Neuron (in vitro differentiated cells): ENCODE data around the gene ALDH9A1.
A peak's percentile ranks its signal among the peaks of the same experiment; 100 is the strongest.
"Not testable (repeated sequence)": the region's sequence is repeated elsewhere in the genome, so short reads cannot be mapped to it uniquely, and the experiment has no call there.

Experiments
- H2AFZ ChIP-seq: one replicate; pipeline ENCODE4 v1.6.1; 2013; ENCODE audit warnings: low read depth, mild to moderate bottlenecking, inconsistent platforms, low read length, moderate library complexity
- H3K27me3 ChIP-seq: one replicate; pipeline ENCODE4 v1.6.1; 2013; ENCODE audit warnings: low read length; ENCODE audit not compliant: insufficient read depth
- H3K36me3 ChIP-seq: one replicate; pipeline ENCODE4 v1.6.1; 2013; ENCODE audit warnings: low read length; ENCODE audit not compliant: insufficient read depth
- H3K4me1 ChIP-seq: one replicate; pipeline ENCODE4 v1.6.1; 2013; ENCODE audit warnings: low read length; ENCODE audit not compliant: insufficient read depth
- H3K4me3 ChIP-seq: 2 replicates; pipeline ENCODE4 v1.5.1; 2013; ENCODE audit warnings: mild to moderate bottlenecking, low read length, moderate library complexity
- H3K9me3 ChIP-seq: one replicate; pipeline ENCODE4 v1.6.1; 2013; ENCODE audit warnings: low read length

Gene ALDH9A1

GRCh38 chr1:165697881-165698760, at the start of gene ALDH9A1:
TSS of gene ALDH9A1 (minus strand) at chr1:165698562. CDS start at chr1:165698558, 4 bp downstream.
- peak within 1 kb of the TSS; percentile 86 for H2AFZ ChIP-seq
- H3K9me3 ChIP-seq, result peaks cover 3% of the 10 kb centered on the region
- peaks cover 2% of the 10 kb centered on the region for H3K36me3 ChIP-seq
- H3K4me1 ChIP-seq, result peaks cover 1% of the 10 kb centered on the region
- no peaks in the 10 kb centered on the region for H3K27me3 ChIP-seq
- H3K4me3 ChIP-seq, result peak within 1 kb of the TSS; percentile 53

- Histone ChIP-seq H3K36me3 (peaks cover 26% of the 10 kb centered on the region), H3K4me3 (no peak overlapping the region), H2AFZ (no peak overlapping the region), H3K27me3 (no peaks in the 10 kb centered on the region), H3K4me1 (no peaks in the 10 kb centered on the region), H3K9me3 (no peaks in the 10 kb centered on the region)
Observed at GRCh38 chr1:165747632-165748447, 49.5 kb upstream of the ALDH9A1 start.

GRCh38 chr1:165744913-165745312, 46.6 kb upstream of the ALDH9A1 start:
- H3K9me3 ChIP-seq, H2AFZ ChIP-seq, H3K27me3 ChIP-seq, H3K4me1 ChIP-seq, H3K4me3 ChIP-seq: not testable (repeated sequence)
- peaks cover 46% of the 10 kb centered on the region for H3K36me3 ChIP-seq

- H3K27me3 ChIP-seq, result no peaks in the 10 kb centered on the region
- no peaks in the 10 kb centered on the region for H3K4me1 ChIP-seq
- no peak overlapping the region for H2AFZ ChIP-seq
- H3K4me3 ChIP-seq, result no peak overlapping the region
- H3K36me3 ChIP-seq, result peaks cover 37% of the 10 kb centered on the region
- H3K9me3 ChIP-seq, result peaks cover 2% of the 10 kb centered on the region
Observed at GRCh38 chr1:165742194-165742593, 43.8 kb upstream of the ALDH9A1 start.

DNA sequence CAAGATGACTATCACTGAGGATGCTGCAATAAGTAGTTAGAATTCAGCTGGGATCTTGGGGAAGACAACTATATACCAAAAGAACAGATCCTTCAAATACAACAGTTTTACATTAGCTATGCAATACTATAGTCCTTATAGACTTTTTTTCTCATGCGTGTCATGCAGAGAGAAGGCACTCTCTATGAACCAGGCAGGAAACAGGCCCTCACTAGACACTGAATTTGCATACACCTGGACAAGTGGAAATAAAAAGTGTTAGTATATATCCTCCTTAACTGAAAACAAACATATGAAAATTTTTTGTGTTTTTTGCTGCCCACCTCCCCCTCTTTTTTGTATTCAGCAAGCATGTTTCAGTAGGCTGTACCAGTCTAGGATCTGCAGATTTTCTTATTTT, 40.4 kb upstream of the ALDH9A1 start:
- Histone ChIP-seq H3K4me3 (no peak overlapping the region), H3K27me3 (no peaks in the 10 kb centered on the region), H3K9me3 (peaks cover 6% of the 10 kb centered on the region), H3K4me1 (no peaks in the 10 kb centered on the region), H2AFZ (no peak overlapping the region), H3K36me3 (peaks cover 37% of the 10 kb centered on the region)

GRCh38 chr1:165737196-165737595, 38.8 kb upstream of the ALDH9A1 start:
- Histone ChIP-seq H3K27me3 (no peaks in the 10 kb centered on the region), H3K9me3 (peaks cover 6% of the 10 kb centered on the region), H3K4me1 (no peaks in the 10 kb centered on the region), H2AFZ (no peak overlapping the region), H3K36me3 (peaks cover 37% of the 10 kb centered on the region), H3K4me3 (no peak overlapping the region)

DNA sequence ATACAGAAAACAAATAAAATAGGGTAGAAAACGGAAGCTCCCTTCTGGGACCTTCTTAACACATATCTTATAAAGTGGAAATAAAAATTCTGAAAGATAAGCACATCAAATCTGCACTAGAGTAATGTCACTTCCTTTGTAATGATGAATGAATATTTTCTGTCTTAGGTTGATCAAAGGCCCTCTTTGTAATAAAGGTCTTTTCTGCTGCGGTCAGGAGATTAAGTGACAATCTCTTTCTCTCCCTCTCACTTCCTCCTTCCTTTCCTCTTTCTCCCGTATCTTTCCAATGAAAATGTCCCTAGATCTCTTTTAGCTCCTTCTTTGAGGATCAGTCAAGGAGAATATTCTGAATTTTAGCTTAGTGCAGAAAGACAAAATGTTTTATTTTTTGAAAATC, 36.5 kb upstream of the ALDH9A1 start:
- Histone ChIP-seq H2AFZ (no peak overlapping the region), H3K4me1 (no peaks in the 10 kb centered on the region), H3K36me3 (peaks cover 19% of the 10 kb centered on the region), H3K9me3 (peaks cover 6% of the 10 kb centered on the region), H3K4me3 (no peak overlapping the region), H3K27me3 (no peaks in the 10 kb centered on the region)

- Histone ChIP-seq H3K27me3 (no peaks in the 10 kb centered on the region), H3K4me1 (no peaks in the 10 kb centered on the region), H3K4me3 (no peak overlapping the region), H3K36me3 (peaks cover 27% of the 10 kb centered on the region), H3K9me3 (no peaks in the 10 kb centered on the region), H2AFZ (no peak overlapping the region)
Observed at GRCh38 chr1:165726841-165727240, 28.5 kb upstream of the ALDH9A1 start.

- Histone ChIP-seq H3K4me1 (no peaks in the 10 kb centered on the region), H3K36me3 (peaks cover 27% of the 10 kb centered on the region), H3K27me3 (no peaks in the 10 kb centered on the region), H3K9me3 (no peaks in the 10 kb centered on the region), H3K4me3 (no peak overlapping the region), H2AFZ (no peak overlapping the region)
Observed at GRCh38 chr1:165726169-165726568, 27.8 kb upstream of the ALDH9A1 start.

- H3K27me3 ChIP-seq, result no peaks in the 10 kb centered on the region
- no peaks in the 10 kb centered on the region for H3K9me3 ChIP-seq
- no peak overlapping the region for H2AFZ ChIP-seq
- H3K4me1 ChIP-seq, result no peaks in the 10 kb centered on the region
- no peak overlapping the region for H3K4me3 ChIP-seq
- no peaks in the 10 kb centered on the region for H3K36me3 ChIP-seq
Observed at GRCh38 chr1:165717918-165718515, 19.7 kb upstream of the ALDH9A1 start.

- H3K27me3 ChIP-seq, H3K9me3 ChIP-seq, H2AFZ ChIP-seq, H3K4me3 ChIP-seq, H3K36me3 ChIP-seq, H3K4me1 ChIP-seq: not testable (repeated sequence)
Observed at GRCh38 chr1:165716265-165717051, 18.1 kb upstream of the ALDH9A1 start.

DNA sequence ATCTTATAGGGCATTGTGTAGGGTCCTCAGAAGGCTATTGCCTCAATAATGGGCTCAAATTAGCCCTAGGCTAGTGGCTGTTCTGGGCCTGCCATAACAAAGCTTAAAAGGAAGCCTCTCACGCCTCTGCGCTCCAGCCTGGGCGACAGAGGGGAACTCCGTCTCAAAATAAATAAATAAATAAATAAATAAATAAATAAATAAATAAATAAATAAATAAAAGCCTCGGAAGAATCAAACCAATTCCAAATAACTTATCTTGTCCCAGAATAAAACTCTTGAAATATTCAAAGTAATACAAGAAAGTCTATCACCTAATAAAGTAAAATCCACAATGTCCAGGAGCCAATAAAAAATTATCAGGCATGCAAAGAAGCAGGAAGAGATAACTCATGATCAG, 14.4 kb upstream of the ALDH9A1 start:
- Histone ChIP-seq H3K4me1 (no peaks in the 10 kb centered on the region), H3K36me3 (no peaks in the 10 kb centered on the region), H2AFZ (no peak overlapping the region), H3K27me3 (no peaks in the 10 kb centered on the region), H3K9me3 (no peaks in the 10 kb centered on the region), H3K4me3 (no peak overlapping the region)
